Vagina (tissue), 2 donors: ENCODE data around the gene NT5DC4. TPM values are rescaled to one million over a fixed set of nuclear protein-coding genes. Genes with fewer than 3 reads are reported as not detected.
A peak's percentile ranks its signal among the peaks of the same experiment; 100 is the strongest.
"Not testable (repeated sequence)": the region's sequence is repeated elsewhere in the genome, so short reads cannot be mapped to it uniquely, and the experiment has no call there.

ENCODE experiments used
- DNase-seq, 2 donors: peaks; one replicate each; pipeline ENCODE4 v3.0.0-alpha.2; 2017; ENCODE audit errors: extremely low spot score in 2 of 2
- H3K27ac ChIP-seq: fragments of 200-600 bp; sonication (generic); one replicate; pipeline ENCODE4 v1.5.1; 2019
- H3K27me3 ChIP-seq: fragments of 200-600 bp; sonication (generic); one replicate; pipeline ENCODE4 v1.5.1; 2019
- H3K36me3 ChIP-seq, 2 donors: fragments of 200-600 bp; sonication (generic); one replicate each; pipeline ENCODE4 v1.5.1; 2017 to 2019
- H3K4me1 ChIP-seq: fragments of 200-600 bp; sonication (generic); one replicate; pipeline ENCODE4 v1.5.1; 2019
- H3K4me3 ChIP-seq, 2 donors: fragments of 200-600 bp; sonication (generic); 1 replicate in 1 of 2; 2 replicates in 1 of 2; pipeline ENCODE4 v1.5.1; 2016 to 2019
- H3K9me3 ChIP-seq: fragments of 200-600 bp; sonication (generic); one replicate; pipeline ENCODE4 v1.5.1; 2019
- CTCF ChIP-seq, 3 experiments: fragments of 450-650 bp in 2 of 3; fragments of 200-600 bp in 1 of 3; sonication (generic) in 1 of 3; IDR thresholded peaks; one replicate each; pipeline ENCODE4 v1.5.1; 2017 to 2019; ENCODE audit warnings: antibody characterized with exemption in 3 of 3, mild to moderate bottlenecking in 2 of 3, moderate library complexity in 2 of 3
- POLR2A ChIP-seq, 2 donors: fragments of 450-650 bp; IDR thresholded peaks; one replicate each; pipeline ENCODE4 v1.6.1; 2017; ENCODE audit warnings: antibody characterized with exemption in 2 of 2, mild to moderate bottlenecking in 2 of 2, moderate library complexity in 2 of 2
- POLR2AphosphoS5 ChIP-seq, 2 donors: sonication (generic); formaldehyde crosslinking; IDR thresholded peaks; one replicate each; pipeline ENCODE4 v1.9.0; 2017; ENCODE audit warnings: antibody characterized with exemption in 2 of 2, mild to moderate bottlenecking in 2 of 2, low read depth in 1 of 2; ENCODE audit not compliant: insufficient read depth in 1 of 2
- intact Hi-C: fragments of 100-400 bp; cut with DNase I; formaldehyde crosslinking; loops from one replicate; pipeline ENCODE4 v1.15.1; 2023
- total RNA-seq: library from RNA; depleted of rRNA; stranded (reverse); fragments of >200 nt; gene quantifications from one replicate; pipeline ENCODE4 v1.2.3, GENCODE V29; 2016

NT5DC4 gene
- total RNA-seq, 1 donor from 2014 or later = not detected

GRCh38 chr2:112706170-112706664, 14.6 kb upstream of the NT5DC4 start:
- no peaks in the 10 kb centered on the region for H3K27me3 ChIP-seq
- no peaks in the 10 kb centered on the region for H3K4me1 ChIP-seq
- no peak for TF ChIP-seq POLR2AphosphoS5 (IDR thresholded peaks at IDR 0.05; ENCODE audit: insufficient read depth in 1 of 2, low read depth in 1 of 2)
- H3K27ac ChIP-seq = no peak overlapping the region
- DNase-seq = no peak
- intact Hi-C loops = no loop called here
- no peaks in the 10 kb centered on the region for H3K9me3 ChIP-seq
- H3K36me3 ChIP-seq = no peaks in the 10 kb centered on the region
- H3K4me3 ChIP-seq = no peak overlapping the region

GRCh38 chr2:112706947-112707346, 13.9 kb upstream of the NT5DC4 start:
- H3K4me1 ChIP-seq, H3K4me3 ChIP-seq, intact Hi-C loops, H3K9me3 ChIP-seq, H3K27me3 ChIP-seq, H3K27ac ChIP-seq, DNase-seq, H3K36me3 ChIP-seq: not testable (repeated sequence)

GRCh38 chr2:112708968-112709367, 11.9 kb upstream of the NT5DC4 start:
- DNase-seq = peak in 1 of 2 donors; percentile 58
- intact Hi-C loops = no loop called here
- no peaks in the 10 kb centered on the region for H3K4me1 ChIP-seq
- no peaks in the 10 kb centered on the region for H3K27me3 ChIP-seq
- no peak overlapping the region for H3K4me3 ChIP-seq
- TF ChIP-seq POLR2AphosphoS5 (IDR thresholded peaks at IDR 0.05; ENCODE audit: insufficient read depth in 1 of 2, low read depth in 1 of 2) = no peak
- TF ChIP-seq POLR2A (IDR thresholded peaks at IDR 0.05) = no peak
- TF ChIP-seq CTCF (IDR thresholded peaks at IDR 0.05) = no peak
- H3K27ac ChIP-seq = no peak overlapping the region
- H3K9me3 ChIP-seq = no peaks in the 10 kb centered on the region
- H3K36me3 ChIP-seq = no peaks in the 10 kb centered on the region

GRCh38 chr2:112709703-112710102, 11.1 kb upstream of the NT5DC4 start:
- no peaks in the 10 kb centered on the region for H3K36me3 ChIP-seq
- H3K4me1 ChIP-seq = no peaks in the 10 kb centered on the region
- no peaks in the 10 kb centered on the region for H3K9me3 ChIP-seq
- peak in 1 of 2 donors; percentile 67 for DNase-seq
- intact Hi-C loops = no loop called here
- H3K27ac ChIP-seq = no peak overlapping the region
- no peak overlapping the region for H3K4me3 ChIP-seq
- TF ChIP-seq CTCF (IDR thresholded peaks at IDR 0.05) (no peak), POLR2AphosphoS5 (IDR thresholded peaks at IDR 0.05; ENCODE audit: insufficient read depth in 1 of 2, low read depth in 1 of 2) (no peak), POLR2A (IDR thresholded peaks at IDR 0.05) (no peak)
- no peaks in the 10 kb centered on the region for H3K27me3 ChIP-seq

- no peaks in the 10 kb centered on the region for H3K27me3 ChIP-seq
- H3K36me3 ChIP-seq = no peaks in the 10 kb centered on the region
- no peak overlapping the region for H3K27ac ChIP-seq
- TF ChIP-seq CTCF (IDR thresholded peaks at IDR 0.05) (no peak), POLR2A (IDR thresholded peaks at IDR 0.05) (no peak), POLR2AphosphoS5 (IDR thresholded peaks at IDR 0.05; ENCODE audit: insufficient read depth in 1 of 2, low read depth in 1 of 2) (no peak)
- no peak for DNase-seq
- intact Hi-C loops = no loop called here
- no peaks in the 10 kb centered on the region for H3K4me1 ChIP-seq
- no peak overlapping the region for H3K4me3 ChIP-seq
- no peaks in the 10 kb centered on the region for H3K9me3 ChIP-seq
Observed at GRCh38 chr2:112710956-112711750, 9.7 kb upstream of the NT5DC4 start.

GRCh38 chr2:112712465-112712864, 8.4 kb upstream of the NT5DC4 start:
- no peak for DNase-seq
- intact Hi-C loops = no loop called here
- H3K36me3 ChIP-seq = no peaks in the 10 kb centered on the region
- H3K4me1 ChIP-seq = no peaks in the 10 kb centered on the region
- no peak overlapping the region for H3K27ac ChIP-seq
- H3K9me3 ChIP-seq = no peaks in the 10 kb centered on the region
- no peak overlapping the region for H3K4me3 ChIP-seq
- TF ChIP-seq CTCF (IDR thresholded peaks at IDR 0.05) = no peak
- TF ChIP-seq POLR2A (IDR thresholded peaks at IDR 0.05) = no peak
- no peak for TF ChIP-seq POLR2AphosphoS5 (IDR thresholded peaks at IDR 0.05; ENCODE audit: insufficient read depth in 1 of 2, low read depth in 1 of 2)
- no peaks in the 10 kb centered on the region for H3K27me3 ChIP-seq
